SK-N-SH (cell line): ENCODE results near the gene PBX3.

Experiments used
- EP300 ChIP-seq, 2 experiments: IDR thresholded peaks; 2 replicates each; pipeline versions ENCODE4 v1.4.0 to v1.6.1; 2012; ENCODE audit warnings: borderline replicate concordance in 1 of 2, low read depth in 1 of 2, low read length in 1 of 2
- FOXJ3 ChIP-seq: sonication (generic); formaldehyde crosslinking; IDR thresholded peaks from 2 replicates; pipeline ENCODE4 v1.5.1; 2020; ENCODE audit warnings: mild to moderate bottlenecking, missing genetic modification reagents
- JUND ChIP-seq: IDR thresholded peaks from 2 replicates; pipeline ENCODE4 v1.4.0; 2012
- POLR2AphosphoS5 ChIP-seq: IDR thresholded peaks from 2 replicates; pipeline ENCODE4 v1.6.1; 2012; ENCODE audit warnings: low read depth, low read length
- RXRA ChIP-seq: IDR thresholded peaks from 2 replicates; pipeline ENCODE4 v1.4.0; 2012; ENCODE audit warnings: low read depth, mild to moderate bottlenecking, borderline replicate concordance
- SIN3A ChIP-seq: IDR thresholded peaks from 2 replicates; pipeline ENCODE4 v1.6.1; 2012; ENCODE audit warnings: low read depth, mild to moderate bottlenecking, low read length, moderate library complexity, borderline replicate concordance
- SMC3 ChIP-seq: IDR thresholded peaks from 2 replicates; pipeline ENCODE4 v1.6.1; 2012; ENCODE audit warnings: low read depth, low read length, improper control_type of control experiment
- TAF1 ChIP-seq: IDR thresholded peaks from 2 replicates; pipeline ENCODE4 v1.6.1; 2012; ENCODE audit warnings: low read depth, mild to moderate bottlenecking, low read length, moderate library complexity, borderline replicate concordance
- TEAD4 ChIP-seq: IDR thresholded peaks from 2 replicates; pipeline ENCODE4 v1.4.0; 2012; ENCODE audit warnings: mild to moderate bottlenecking, borderline replicate concordance; ENCODE audit not compliant: insufficient read depth
- TF ChIP-seq, protein P1 (sequence below): fragments of 150-350 bp; IDR thresholded peaks from 2 replicates; pipeline ENCODE4 v1.6.1; 2017; ENCODE audit warnings: antibody characterized with exemption, low read length, low read depth, borderline replicate concordance
- TF ChIP-seq, protein P2 (sequence below): fragments of 200-600 bp; sonication (generic); IDR thresholded peaks from 2 replicates; pipeline ENCODE4 v1.6.1; 2017; ENCODE audit warnings: antibody characterized with exemption, mild to moderate bottlenecking, moderate library complexity

GRCh38 chr9:125988479-125989050, 241.4 kb downstream of the PBX3 start:
- TF ChIP-seq, protein P1, sequence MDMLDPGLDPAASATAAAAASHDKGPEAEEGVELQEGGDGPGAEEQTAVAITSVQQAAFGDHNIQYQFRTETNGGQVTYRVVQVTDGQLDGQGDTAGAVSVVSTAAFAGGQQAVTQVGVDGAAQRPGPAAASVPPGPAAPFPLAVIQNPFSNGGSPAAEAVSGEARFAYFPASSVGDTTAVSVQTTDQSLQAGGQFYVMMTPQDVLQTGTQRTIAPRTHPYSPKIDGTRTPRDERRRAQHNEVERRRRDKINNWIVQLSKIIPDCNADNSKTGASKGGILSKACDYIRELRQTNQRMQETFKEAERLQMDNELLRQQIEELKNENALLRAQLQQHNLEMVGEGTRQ, result no peak
- TF ChIP-seq, protein P2, sequence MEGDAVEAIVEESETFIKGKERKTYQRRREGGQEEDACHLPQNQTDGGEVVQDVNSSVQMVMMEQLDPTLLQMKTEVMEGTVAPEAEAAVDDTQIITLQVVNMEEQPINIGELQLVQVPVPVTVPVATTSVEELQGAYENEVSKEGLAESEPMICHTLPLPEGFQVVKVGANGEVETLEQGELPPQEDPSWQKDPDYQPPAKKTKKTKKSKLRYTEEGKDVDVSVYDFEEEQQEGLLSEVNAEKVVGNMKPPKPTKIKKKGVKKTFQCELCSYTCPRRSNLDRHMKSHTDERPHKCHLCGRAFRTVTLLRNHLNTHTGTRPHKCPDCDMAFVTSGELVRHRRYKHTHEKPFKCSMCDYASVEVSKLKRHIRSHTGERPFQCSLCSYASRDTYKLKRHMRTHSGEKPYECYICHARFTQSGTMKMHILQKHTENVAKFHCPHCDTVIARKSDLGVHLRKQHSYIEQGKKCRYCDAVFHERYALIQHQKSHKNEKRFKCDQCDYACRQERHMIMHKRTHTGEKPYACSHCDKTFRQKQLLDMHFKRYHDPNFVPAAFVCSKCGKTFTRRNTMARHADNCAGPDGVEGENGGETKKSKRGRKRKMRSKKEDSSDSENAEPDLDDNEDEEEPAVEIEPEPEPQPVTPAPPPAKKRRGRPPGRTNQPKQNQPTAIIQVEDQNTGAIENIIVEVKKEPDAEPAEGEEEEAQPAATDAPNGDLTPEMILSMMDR, result no peak
- TF ChIP-seq TAF1, result no peak
- no peak for TF ChIP-seq POLR2AphosphoS5
- no peak for TF ChIP-seq FOXJ3
- no peak for TF ChIP-seq RXRA
- no peak for TF ChIP-seq SMC3
- no peak for TF ChIP-seq EP300 (IDR thresholded peaks at IDR 0.05; ENCODE audit: borderline replicate concordance in 1 of 2, low read depth in 1 of 2, low read length in 1 of 2)
- no peak for TF ChIP-seq SIN3A
- no peak for TF ChIP-seq JUND
- no peak for TF ChIP-seq TEAD4
